Keratinocyte (primary cell): ENCODE measurements around the gene SLIT3.

Experiments
- EZH2 ChIP-seq: IDR thresholded peaks from one replicate; pipeline ENCODE4 v1.6.1; 2012; ENCODE audit warnings: inconsistent platforms, mild to moderate bottlenecking, low read length, moderate library complexity
- TF ChIP-seq, protein P1 (sequence below), 3 experiments: IDR thresholded peaks in 1 of 3; conservative IDR thresholded peaks in 1 of 3; optimal IDR thresholded peaks in 1 of 3; 2 replicates in 2 of 3; 3 replicates in 1 of 3; pipeline versions ENCODE3 to v1.5.1; 2011; ENCODE audit warnings: low read length in 3 of 3, mild to moderate bottlenecking in 3 of 3, moderate library complexity in 2 of 3, control low read depth in 1 of 3, inconsistent platforms in 1 of 3; ENCODE audit not compliant: insufficient read depth in 2 of 3; ENCODE audit errors: extremely low read depth in 1 of 3

DNA sequence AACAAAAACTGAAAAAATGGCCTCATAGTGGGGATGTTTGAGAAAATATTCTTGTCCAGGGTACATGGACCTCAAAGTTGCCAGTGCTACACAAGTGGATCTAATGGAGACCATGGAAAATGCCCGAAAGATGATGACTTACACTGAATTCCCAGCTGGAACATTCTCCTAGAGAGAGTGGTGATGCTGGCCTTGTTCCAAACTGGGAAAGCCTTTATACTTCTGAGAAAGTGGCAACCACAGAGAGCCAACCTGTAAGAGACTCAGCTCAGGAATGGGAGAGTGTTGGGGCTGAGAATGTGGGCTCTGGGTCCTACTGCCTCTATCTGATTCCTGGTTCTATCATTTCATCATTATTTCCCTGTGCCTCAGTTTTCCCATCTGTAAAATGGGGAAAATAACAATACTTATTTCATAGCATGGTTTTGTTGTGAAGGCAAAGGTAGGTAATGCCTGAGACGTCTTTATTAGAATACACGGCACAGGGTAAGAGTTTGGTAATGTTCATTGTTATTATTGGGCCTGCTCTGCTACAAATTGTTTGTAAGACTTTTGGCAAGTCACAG is 492.8 kb downstream of the SLIT3 start:
- TF ChIP-seq, protein P1, sequence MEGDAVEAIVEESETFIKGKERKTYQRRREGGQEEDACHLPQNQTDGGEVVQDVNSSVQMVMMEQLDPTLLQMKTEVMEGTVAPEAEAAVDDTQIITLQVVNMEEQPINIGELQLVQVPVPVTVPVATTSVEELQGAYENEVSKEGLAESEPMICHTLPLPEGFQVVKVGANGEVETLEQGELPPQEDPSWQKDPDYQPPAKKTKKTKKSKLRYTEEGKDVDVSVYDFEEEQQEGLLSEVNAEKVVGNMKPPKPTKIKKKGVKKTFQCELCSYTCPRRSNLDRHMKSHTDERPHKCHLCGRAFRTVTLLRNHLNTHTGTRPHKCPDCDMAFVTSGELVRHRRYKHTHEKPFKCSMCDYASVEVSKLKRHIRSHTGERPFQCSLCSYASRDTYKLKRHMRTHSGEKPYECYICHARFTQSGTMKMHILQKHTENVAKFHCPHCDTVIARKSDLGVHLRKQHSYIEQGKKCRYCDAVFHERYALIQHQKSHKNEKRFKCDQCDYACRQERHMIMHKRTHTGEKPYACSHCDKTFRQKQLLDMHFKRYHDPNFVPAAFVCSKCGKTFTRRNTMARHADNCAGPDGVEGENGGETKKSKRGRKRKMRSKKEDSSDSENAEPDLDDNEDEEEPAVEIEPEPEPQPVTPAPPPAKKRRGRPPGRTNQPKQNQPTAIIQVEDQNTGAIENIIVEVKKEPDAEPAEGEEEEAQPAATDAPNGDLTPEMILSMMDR (optimal IDR thresholded peaks at IDR 0.05 in 1 of 3, IDR thresholded peaks at IDR 0.05 in 1 of 3, conservative IDR thresholded peaks at IDR 0.05 in 1 of 3; ENCODE audit: extremely low read depth in 1 of 3, insufficient read depth in 2 of 3, low read length in 3 of 3) = no peak
- no peak for TF ChIP-seq EZH2
